SKM-1 (cell line): ENCODE results near the gene LCTL.

Experiments used
- DNase-seq: peaks from one replicate; lab custom pipeline; 2025; ENCODE audit not compliant: unreplicated experiment; lab: John Stamatoyannopoulos, UW

LCTL gene

GRCh38 chr15:66565141-66565641 lies 607 bp downstream of the LCTL start:
- DNase-seq: no peak

- DNase-seq: no peak
These were observed 1.4 kb downstream of the LCTL start for GRCh38 chr15:66564136-66565041.

- DNase-seq: no peak
These were observed 2.2 kb downstream of the LCTL start for GRCh38 chr15:66563566-66564110.

- no peak for DNase-seq
These were observed 2.7 kb downstream of the LCTL start for GRCh38 chr15:66563126-66563525.

- DNase-seq: no peak
These were observed 4.8 kb downstream of the LCTL start for GRCh38 chr15:66560856-66561525.

GRCh38 chr15:66558271-66558670 lies 7.5 kb downstream of the LCTL start:
- DNase-seq: no peak

GRCh38 chr15:66555685-66556084 lies 10.1 kb downstream of the LCTL start:
- DNase-seq: no peak

GRCh38 chr15:66545255-66545654 lies 20.5 kb downstream of the LCTL start:
- no peak for DNase-seq

- no peak for DNase-seq
These were observed 22.9 kb downstream of the LCTL start for GRCh38 chr15:66542896-66543295.

- DNase-seq: no peak
These were observed 30.7 kb downstream of the LCTL start for GRCh38 chr15:66535056-66535455.

GRCh38 chr15:66524838-66525237 lies 41.0 kb downstream of the LCTL start:
- no peak for DNase-seq

- DNase-seq: no peak
These were observed 41.9 kb downstream of the LCTL start for GRCh38 chr15:66523926-66524325.

- no peak for DNase-seq
These were observed 49.9 kb downstream of the LCTL start for GRCh38 chr15:66515901-66516322.

- DNase-seq: no peak
These were observed 51.2 kb downstream of the LCTL start for GRCh38 chr15:66514586-66514985.

- no peak for DNase-seq
These were observed 57.4 kb downstream of the LCTL start for GRCh38 chr15:66508293-66508883.

GRCh38 chr15:66505818-66506217 lies 60.0 kb downstream of the LCTL start:
- DNase-seq: no peak

- no peak for DNase-seq
These were observed 60.4 kb downstream of the LCTL start for GRCh38 chr15:66505430-66505811.

- peak; percentile 75 for DNase-seq
These were observed 61.0 kb downstream of the LCTL start, which contains the start of the genes RPL4 and ZWILCH for GRCh38 chr15:66504563-66505429. TSS of gene RPL4 (minus strand) at chr15:66504855. CDS start at chr15:66504790, 65 bp downstream. TSS of gene ZWILCH (plus strand) at chr15:66505326. CDS start at chr15:66505339, 13 bp downstream.

GRCh38 chr15:66503780-66504562 lies 61.8 kb downstream of the LCTL start:
- DNase-seq: no peak
